Measurements from ENCODE around the gene TMPRSS9.

TMPRSS9 gene

GRCh38 chr19:2424686-2425621 is 64.9 kb downstream of the TMPRSS9 start:
- DNase-seq: no peak

DNA sequence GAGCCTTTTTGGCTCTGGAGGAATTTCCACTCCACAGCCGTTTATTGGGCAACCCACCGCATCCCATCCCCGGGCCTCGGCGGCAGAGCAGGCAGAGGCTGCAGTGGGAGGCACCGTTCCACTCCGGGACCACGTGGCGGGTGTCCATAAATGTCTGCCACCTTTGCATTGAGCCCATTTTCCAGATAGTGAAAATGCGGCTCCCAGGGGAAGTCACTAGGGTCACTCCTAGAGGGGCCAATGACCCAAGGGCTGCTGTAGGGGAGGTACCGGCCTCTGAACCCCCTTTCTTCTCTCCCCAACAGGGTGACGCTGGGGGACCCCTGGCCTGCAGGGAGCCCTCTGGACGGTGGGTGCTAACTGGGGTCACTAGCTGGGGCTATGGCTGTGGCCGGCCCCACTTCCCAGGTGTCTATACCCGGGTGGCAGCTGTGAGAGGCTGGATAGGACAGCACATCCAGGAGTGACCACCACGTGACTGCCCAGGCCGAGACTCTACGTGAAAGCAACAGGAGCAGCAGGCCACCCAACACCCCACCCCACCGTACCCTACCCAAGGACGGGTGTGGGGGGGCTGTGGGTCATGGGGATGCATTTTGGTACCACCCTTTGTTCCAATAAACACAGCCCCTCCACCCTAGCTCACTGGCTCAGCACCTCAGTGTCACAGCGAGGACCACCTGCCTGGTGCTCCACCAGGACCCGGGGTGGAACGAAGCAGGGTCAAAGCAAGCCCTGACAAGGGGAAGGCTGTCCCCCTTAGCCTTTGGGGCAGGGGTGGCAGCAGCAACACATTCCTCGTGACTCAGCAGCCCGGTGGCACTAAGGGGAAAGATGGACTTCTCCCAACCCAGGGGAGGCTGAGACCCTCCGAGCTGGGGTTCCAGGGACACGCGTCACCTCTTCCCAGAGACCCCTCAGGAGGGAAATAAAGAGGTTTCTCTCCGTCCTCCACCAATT is 65.8 kb downstream of the TMPRSS9 start:
- no peak for DNase-seq

GRCh38 chr19:2426611-2427428 is 66.8 kb downstream of the TMPRSS9 start:
- no peak for DNase-seq

- peak; percentile 96 for DNase-seq
Observed at GRCh38 chr19:2427429-2428320, 67.6 kb downstream of the TMPRSS9 start, which contains the start of gene TIMM13. Gene TIMM13, minus strand, starts transcription at chr19:2427586. Its CDS starts 53 bp downstream, at chr19:2427533.

GRCh38 chr19:2428321-2428690 is 68.2 kb downstream of the TMPRSS9 start:
- peak; percentile 20 for DNase-seq

GRCh38 chr19:2428756-2429711 is 69.0 kb downstream of the TMPRSS9 start:
- DNase-seq: no peak

GRCh38 chr19:2429917-2430535 is 70.0 kb downstream of the TMPRSS9 start:
- DNase-seq: no peak

DNA sequence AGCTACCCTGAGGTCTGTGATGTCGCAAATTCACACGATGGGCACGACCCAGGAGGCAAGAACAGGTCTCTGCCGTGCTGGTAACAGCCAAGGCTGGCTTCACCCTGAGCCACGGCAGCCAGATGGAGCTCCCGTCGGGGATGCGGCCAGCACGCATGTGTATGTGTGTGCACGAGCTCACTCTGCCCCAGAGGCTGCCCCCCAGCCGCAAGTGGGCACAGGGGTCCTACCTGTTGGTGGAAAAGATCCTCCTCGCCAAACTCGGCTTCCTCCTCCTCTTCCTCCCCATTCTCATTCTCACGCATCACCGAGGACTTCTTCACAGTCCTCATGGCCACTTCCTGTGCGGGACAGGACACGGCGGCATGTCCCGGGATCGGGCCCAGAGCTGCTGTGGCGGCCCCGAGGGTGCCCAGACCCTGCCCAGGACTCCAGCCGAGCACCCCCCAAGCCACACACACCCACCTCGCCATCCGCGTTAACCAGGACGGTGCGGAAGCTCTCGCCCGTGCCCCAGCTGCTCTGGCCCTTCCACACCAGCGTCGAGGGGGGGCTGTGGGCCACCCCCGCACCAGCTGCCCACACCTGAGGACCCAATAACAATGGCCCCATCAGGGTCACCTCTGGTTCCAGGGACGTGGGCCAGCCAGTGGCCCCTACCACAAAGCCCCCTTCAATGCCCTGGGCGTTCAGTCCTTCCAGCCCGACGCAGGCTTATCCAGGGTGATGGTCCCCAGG is 71.4 kb downstream of the TMPRSS9 start:
- DNase-seq: no peak

DNA sequence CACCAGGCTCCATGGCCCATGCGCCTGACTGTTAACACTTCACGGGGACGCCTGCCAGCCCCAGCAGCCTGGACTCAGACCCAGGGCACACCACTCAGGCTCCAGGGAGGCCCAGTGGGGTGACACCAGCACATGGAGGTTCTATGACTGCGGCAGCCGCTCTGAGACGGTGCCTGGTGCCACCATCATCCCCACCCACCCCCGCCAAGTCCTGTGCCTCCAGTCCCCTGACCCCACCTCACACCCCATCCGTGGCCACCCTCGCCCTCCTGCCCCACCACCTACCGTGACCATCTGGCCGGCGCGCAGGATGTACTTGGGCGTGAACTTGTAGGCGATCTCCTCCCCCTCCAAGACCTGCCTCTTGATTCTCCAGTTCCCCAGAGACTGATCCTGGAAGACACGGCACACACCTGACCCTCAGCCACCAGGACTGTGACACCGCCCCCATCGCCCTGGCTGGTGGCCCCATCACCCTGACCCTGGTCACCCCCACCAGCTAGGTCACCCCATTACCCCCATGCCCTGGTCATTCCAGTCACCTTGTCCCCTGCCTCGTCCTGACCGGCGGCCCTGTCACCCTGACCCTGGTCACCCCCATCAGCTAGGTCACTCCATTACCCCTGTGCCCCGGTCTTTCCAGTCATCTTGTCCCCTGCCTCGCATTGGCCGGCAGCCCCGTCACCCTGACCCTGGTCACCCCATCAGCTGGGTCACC is 72.2 kb downstream of the TMPRSS9 start:
- no peak for DNase-seq

GRCh38 chr19:2433854-2434253 is 73.8 kb downstream of the TMPRSS9 start:
- no peak for DNase-seq

GRCh38 chr19:2434267-2434666 is 74.2 kb downstream of the TMPRSS9 start:
- no peak for DNase-seq

DNA sequence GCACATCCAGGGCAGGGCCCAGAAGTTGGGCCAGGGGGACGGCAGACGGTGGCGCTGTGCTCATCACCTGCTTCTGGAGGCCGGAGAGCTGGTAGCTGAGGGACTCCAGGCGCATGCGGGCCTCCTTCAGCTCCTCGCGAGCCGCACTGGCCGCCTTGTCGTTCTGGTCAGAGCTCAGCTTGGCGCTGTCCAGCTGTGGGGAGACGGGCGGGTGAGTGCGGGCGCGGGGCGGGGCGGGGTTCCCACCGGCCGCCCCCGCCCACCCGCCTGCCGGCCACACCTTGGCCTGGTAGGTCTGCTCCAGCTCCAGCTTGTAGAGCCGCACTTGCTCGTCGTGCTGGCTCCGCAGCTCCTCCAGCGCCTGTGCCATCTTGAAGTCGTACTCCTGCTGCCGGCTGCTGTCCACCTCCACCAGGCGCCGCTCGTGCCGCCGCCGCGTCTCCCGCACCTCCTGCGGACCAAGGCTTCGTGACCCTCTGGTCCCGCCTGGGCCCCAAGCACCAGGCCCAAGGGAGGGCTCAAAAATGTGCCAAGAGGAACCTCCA is 74.7 kb downstream of the TMPRSS9 start:
- DNase-seq: no peak

GRCh38 chr19:2436384-2436783 is 76.3 kb downstream of the TMPRSS9 start:
- no peak for DNase-seq

- no peak for DNase-seq
Observed at GRCh38 chr19:2436926-2437325, 76.9 kb downstream of the TMPRSS9 start.

DNA sequence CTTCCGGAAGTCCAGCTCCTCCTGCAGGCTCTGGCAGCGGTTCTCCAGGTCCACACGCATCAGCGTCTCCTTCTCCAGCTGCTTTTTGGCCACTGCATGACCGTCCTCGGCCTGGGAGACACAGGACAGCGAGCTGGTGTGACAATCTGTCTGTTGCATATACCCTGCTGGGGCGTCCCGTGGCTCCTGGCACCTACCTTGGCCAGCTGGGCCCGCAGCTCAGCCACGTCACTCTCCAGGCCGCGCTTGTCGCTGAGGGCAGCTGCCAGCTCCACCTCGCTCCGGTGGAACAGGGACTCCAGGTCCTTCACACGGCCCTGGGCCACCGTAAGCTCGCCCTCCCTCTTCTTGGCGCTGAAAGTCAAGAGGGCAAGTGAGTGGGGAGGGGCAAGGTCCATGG is 78.1 kb downstream of the TMPRSS9 start:
- DNase-seq: no peak

- DNase-seq: no peak
Observed at GRCh38 chr19:2440515-2440914, 80.5 kb downstream of the TMPRSS9 start.

GRCh38 chr19:2441096-2441752 is 81.2 kb downstream of the TMPRSS9 start:
- DNase-seq: no peak
